ENCODE data around the gene SLC25A23.

DNA sequence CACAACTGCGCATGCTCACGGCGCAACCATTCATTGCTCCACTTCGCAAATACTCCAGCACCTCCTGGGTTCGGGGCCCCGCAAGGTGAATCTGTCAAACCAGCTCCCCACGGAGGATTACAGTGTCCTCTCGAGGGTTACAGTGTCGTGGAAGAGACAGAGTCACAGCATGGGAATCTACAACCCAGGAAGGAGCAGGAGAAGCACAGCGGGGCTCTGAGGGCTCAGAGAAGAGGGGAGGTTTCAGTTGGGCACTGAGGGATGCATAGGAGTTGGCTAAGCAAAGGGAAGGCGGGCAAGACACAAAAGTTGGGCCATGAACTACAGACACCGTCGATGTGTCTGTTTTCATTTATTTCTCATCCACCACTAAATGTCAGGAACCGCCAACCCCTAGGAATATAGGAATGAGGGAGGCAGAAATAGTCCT lies 65.6 kb downstream of the SLC25A23 start:
- TF ChIP-seq CTCF (conservative IDR thresholded peaks at IDR 0.05; ENCODE audit: low read depth, low read length) (no peak), USF2 (IDR thresholded peaks at IDR 0.05; ENCODE audit: low read depth, low read length) (no peak), POLR2A (IDR thresholded peaks at IDR 0.05; ENCODE audit: low read depth, low read length) (no peak), MXI1 (IDR thresholded peaks at IDR 0.05; ENCODE audit: borderline replicate concordance, low read depth, low read length) (no peak)
